Smooth muscle cell (in vitro differentiated cells): ENCODE results near the gene NOS3. TPM values are rescaled to one million over a fixed set of nuclear protein-coding genes. Genes with fewer than 3 reads are reported as not detected.
"Not testable (repeated sequence)": the region's sequence is repeated elsewhere in the genome, so short reads cannot be mapped to it uniquely, and the experiment has no call there.

Experiments used
- DNase-seq: peaks from one replicate; lab custom pipeline; 2025; ENCODE audit not compliant: unreplicated experiment; lab: John Stamatoyannopoulos, UW
- H2AFZ ChIP-seq: fragments of 200-600 bp; sonication (generic); 2 replicates; pipeline ENCODE4 v1.6.0; 2016; ENCODE audit warnings: antibody characterized with exemption, low read depth, mild to moderate bottlenecking
- H3F3A ChIP-seq: fragments of 200-600 bp; sonication (generic); 2 replicates; pipeline ENCODE4 v1.6.0; 2017; ENCODE audit warnings: antibody characterized with exemption, low read depth
- H3K27ac ChIP-seq: fragments of 200-600 bp; sonication (generic); 2 replicates; pipeline ENCODE4 v1.5.1; 2016; ENCODE audit warnings: low read depth, mild to moderate bottlenecking
- H3K27me3 ChIP-seq: fragments of 200-600 bp; sonication (generic); 2 replicates; pipeline ENCODE4 v1.6.1; 2016; ENCODE audit warnings: low read depth, mild to moderate bottlenecking
- H3K36me3 ChIP-seq: fragments of 200-600 bp; sonication (generic); 2 replicates; pipeline ENCODE4 v1.5.1; 2016; ENCODE audit warnings: low read depth
- H3K4me1 ChIP-seq: fragments of 200-600 bp; sonication (generic); 2 replicates; pipeline ENCODE4 v1.5.1; 2016; ENCODE audit warnings: low read depth
- H3K4me2 ChIP-seq: fragments of 200-600 bp; sonication (generic); 2 replicates; pipeline ENCODE4 v1.6.0; 2016; ENCODE audit warnings: mild to moderate bottlenecking
- H3K4me3 ChIP-seq: fragments of 200-600 bp; sonication (generic); 2 replicates; pipeline ENCODE4 v1.5.1; 2016; ENCODE audit warnings: mild to moderate bottlenecking
- H3K79me2 ChIP-seq: fragments of 200-600 bp; sonication (generic); 2 replicates; pipeline ENCODE4 v1.6.0; 2016; ENCODE audit warnings: low read depth, mild to moderate bottlenecking
- H3K9ac ChIP-seq: fragments of 200-600 bp; sonication (generic); 2 replicates; pipeline ENCODE4 v1.6.0; 2016; ENCODE audit warnings: low read depth
- H3K9me3 ChIP-seq: fragments of 200-600 bp; sonication (generic); replicated peaks from 2 replicates; pipeline ENCODE4 v1.5.1; 2016; ENCODE audit warnings: low read depth
- H4K20me1 ChIP-seq: fragments of 200-600 bp; sonication (generic); 2 replicates; pipeline ENCODE4 v1.6.0; 2016; ENCODE audit warnings: low read depth
- CTCF ChIP-seq: fragments of 200-600 bp; sonication (generic); IDR thresholded peaks from 2 replicates; pipeline ENCODE4 v1.5.1; 2017; ENCODE audit warnings: borderline replicate concordance, mild to moderate bottlenecking, antibody characterized with exemption; ENCODE audit not compliant: insufficient read depth, poor library complexity, severe bottlenecking
- WGBS: methylation state at CpG from one replicate; pipeline ENCODE4 v1.1.7; 2016; ENCODE audit warnings: low lambda C conversion rate; 5-methylcytosine and 5-hydroxymethylcytosine counted together
- polyA plus RNA-seq: library from polyadenylated mRNA; unstranded; fragments of >200 nt; fragmentation: Nextera tagmentation; extraction: Ambion mirVana; gene quantifications from 2 replicates; pipeline ENCODE4 v1.2.1, GENCODE V29; 2016
- total RNA-seq: library from RNA; depleted of rRNA; stranded (reverse); fragments of >200 nt; gene quantifications from 2 replicates; pipeline ENCODE4 v1.2.3, GENCODE V29; 2014

Gene NOS3
- total and polyA plus RNA-seq, 2 experiments from 2014 or later = 3.4 to 11.7 TPM

- Histone ChIP-seq H3K27ac (peak overlapping the region; percentile 34), H4K20me1 (no peaks in the 10 kb centered on the region), H3K27me3 (no peaks in the 10 kb centered on the region), H3K9me3 (no peaks in the 10 kb centered on the region), H3K4me1 (peaks cover 24% of the 10 kb centered on the region), H3K4me3 (peak overlapping the region; percentile 37), H3K36me3 (no peaks in the 10 kb centered on the region), H3K4me2 (peak overlapping the region; percentile 82), H3F3A (peaks cover 6% of the 10 kb centered on the region), H3K79me2 (no peaks in the 10 kb centered on the region), H2AFZ (peak overlapping the region; percentile 68), H3K9ac (no peak overlapping the region)
- WGBS = 26% methylated on average over 16 of the region's 18 CpGs
- no peak for DNase-seq
- no peak for TF ChIP-seq CTCF
These were observed 19.7 kb downstream of the NOS3 start for GRCh38 chr7:151010307-151011096.

- no peaks in the 10 kb centered on the region for H3K36me3 ChIP-seq
- no peaks in the 10 kb centered on the region for H3K79me2 ChIP-seq
- no peak for TF ChIP-seq CTCF
- peak overlapping the region; percentile 82 for H3K4me2 ChIP-seq
- H2AFZ ChIP-seq = peak overlapping the region; percentile 68
- WGBS = 15% methylated on average over 1 of the region's 1 CpG
- H4K20me1 ChIP-seq = no peaks in the 10 kb centered on the region
- no peak overlapping the region for H3K9ac ChIP-seq
- peaks cover 6% of the 10 kb centered on the region for H3F3A ChIP-seq
- peaks cover 24% of the 10 kb centered on the region for H3K4me1 ChIP-seq
- no peaks in the 10 kb centered on the region for H3K9me3 ChIP-seq
- DNase-seq = no peak
- peak overlapping the region; percentile 34 for H3K27ac ChIP-seq
- H3K27me3 ChIP-seq = no peaks in the 10 kb centered on the region
- peak overlapping the region; percentile 37 for H3K4me3 ChIP-seq
These were observed 20.2 kb downstream of the NOS3 start for GRCh38 chr7:151011097-151011409.

- Histone ChIP-seq H3K27ac (peak overlapping the region; percentile 26), H3K4me2 (peak overlapping the region; percentile 76), H3K4me1 (peaks cover 24% of the 10 kb centered on the region)
- H2AFZ ChIP-seq, H3K27me3 ChIP-seq, H3F3A ChIP-seq, H4K20me1 ChIP-seq, DNase-seq, H3K4me3 ChIP-seq, H3K79me2 ChIP-seq, H3K9me3 ChIP-seq, H3K9ac ChIP-seq, H3K36me3 ChIP-seq: not testable (repeated sequence)
- WGBS = 79% methylated on average over 12 of the region's 12 CpGs
These were observed 20.8 kb downstream of the NOS3 start for GRCh38 chr7:151011616-151012015.

DNA sequence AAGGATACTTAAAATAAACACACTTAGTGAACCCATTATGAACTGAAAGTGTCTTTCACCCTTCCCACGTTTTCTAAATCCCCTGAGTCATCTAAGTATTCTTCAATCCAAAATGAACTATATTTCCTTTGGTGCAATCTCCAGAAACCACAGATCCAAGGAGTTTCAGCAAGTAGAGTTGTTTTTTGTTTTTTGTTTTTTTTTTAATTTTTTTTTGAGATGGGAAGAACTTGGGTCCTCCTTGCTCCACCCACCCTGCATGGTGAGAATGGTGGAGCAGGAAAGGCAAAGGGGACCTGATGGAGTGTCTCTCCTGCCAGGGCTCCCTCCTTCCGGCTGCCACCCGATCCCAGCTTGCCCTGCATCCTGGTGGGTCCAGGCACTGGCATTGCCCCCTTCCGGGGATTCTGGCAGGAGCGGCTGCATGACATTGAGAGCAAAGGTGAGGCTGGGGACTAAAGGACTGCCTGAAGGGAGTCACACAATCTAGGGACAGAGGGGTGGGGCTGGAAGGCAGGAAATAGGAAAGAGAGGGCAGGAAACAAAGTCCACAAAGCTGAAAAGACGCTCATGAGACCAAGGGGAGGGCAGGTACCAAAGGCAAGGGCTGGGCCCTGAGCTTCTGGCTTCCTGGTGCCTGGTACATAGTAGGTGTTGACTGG is 21.3 kb downstream of the NOS3 start:
- H3K9ac ChIP-seq = no peak overlapping the region
- H3K9me3 ChIP-seq = no peaks in the 10 kb centered on the region
- H3K36me3 ChIP-seq = no peaks in the 10 kb centered on the region
- H3K4me3 ChIP-seq = no peak overlapping the region
- H3K27me3 ChIP-seq = no peaks in the 10 kb centered on the region
- peak overlapping the region; percentile 76 for H3K4me2 ChIP-seq
- peak overlapping the region; percentile 26 for H3K27ac ChIP-seq
- TF ChIP-seq CTCF = no peak
- 76% methylated on average over 6 of the region's 6 CpGs for WGBS
- no peaks in the 10 kb centered on the region for H4K20me1 ChIP-seq
- no peaks in the 10 kb centered on the region for H3K79me2 ChIP-seq
- no peak for DNase-seq
- peaks cover 6% of the 10 kb centered on the region for H3F3A ChIP-seq
- no peak overlapping the region for H2AFZ ChIP-seq
- H3K4me1 ChIP-seq = peaks cover 24% of the 10 kb centered on the region
